Measurements from ENCODE around the gene MAN1A1. TPM values are rescaled to one million over a fixed set of nuclear protein-coding genes. Genes with fewer than 3 reads are reported as not detected.
"Not testable (repeated sequence)": the region's sequence is repeated elsewhere in the genome, so short reads cannot be mapped to it uniquely, and the experiment has no call there.

The MAN1A1 gene
- total RNA-seq, 1 experiment from 2014 or later, result 6.8 TPM

- peak; percentile 67 for DNase-seq (ENCODE audit: low read depth)
Observed at GRCh38 chr6:119172824-119173223, 176.7 kb downstream of the MAN1A1 start.

GRCh38 chr6:119171864-119172588 lies 177.5 kb downstream of the MAN1A1 start:
- no peak for DNase-seq (ENCODE audit: low read depth)

- no peak for DNase-seq (ENCODE audit: low read depth)
Observed at GRCh38 chr6:119171088-119171841, 178.3 kb downstream of the MAN1A1 start.

GRCh38 chr6:119170447-119171087 lies 179.0 kb downstream of the MAN1A1 start:
- DNase-seq (ENCODE audit: low read depth), result no peak

GRCh38 chr6:119170103-119170446 lies 179.5 kb downstream of the MAN1A1 start:
- DNase-seq (ENCODE audit: low read depth), result no peak

GRCh38 chr6:119169355-119169754 lies 180.2 kb downstream of the MAN1A1 start:
- not testable (repeated sequence) for DNase-seq (ENCODE audit: low read depth)

GRCh38 chr6:119166024-119166784 lies 183.4 kb downstream of the MAN1A1 start:
- DNase-seq (ENCODE audit: low read depth), result no peak

GRCh38 chr6:119163006-119163405 lies 186.6 kb downstream of the MAN1A1 start:
- DNase-seq (ENCODE audit: low read depth), result no peak

GRCh38 chr6:119162134-119162775 lies 187.3 kb downstream of the MAN1A1 start:
- no peak for DNase-seq (ENCODE audit: low read depth)

GRCh38 chr6:119161438-119161837 lies 188.1 kb downstream of the MAN1A1 start:
- no peak for DNase-seq (ENCODE audit: low read depth)

- no peak for DNase-seq (ENCODE audit: low read depth)
Observed at GRCh38 chr6:119160911-119161310, 188.7 kb downstream of the MAN1A1 start.

GRCh38 chr6:119158057-119158848 lies 191.3 kb downstream of the MAN1A1 start:
- DNase-seq (ENCODE audit: low read depth), result no peak

- DNase-seq (ENCODE audit: low read depth), result no peak
Observed at GRCh38 chr6:119157506-119157815, 192.1 kb downstream of the MAN1A1 start.

- no peak for DNase-seq (ENCODE audit: low read depth)
Observed at GRCh38 chr6:119156757-119157505, 192.6 kb downstream of the MAN1A1 start.

- not testable (repeated sequence) for DNase-seq (ENCODE audit: low read depth)
Observed at GRCh38 chr6:119156082-119156481, 193.5 kb downstream of the MAN1A1 start.

- no peak for DNase-seq (ENCODE audit: low read depth)
Observed at GRCh38 chr6:119152187-119152586, 197.4 kb downstream of the MAN1A1 start.

- DNase-seq (ENCODE audit: low read depth), result peak; percentile 69
Observed at GRCh38 chr6:119148825-119149525, 200.6 kb downstream of the MAN1A1 start.

GRCh38 chr6:119148098-119148824 lies 201.3 kb downstream of the MAN1A1 start:
- peak; percentile 71 for DNase-seq (ENCODE audit: low read depth)
